HG03457 (cell line): ENCODE measurements around the gene NCBP1.
"Not testable (repeated sequence)": the region's sequence is repeated elsewhere in the genome, so short reads cannot be mapped to it uniquely, and the experiment has no call there.

Experiments
- ATAC-seq: cut with Tn5 transposase; IDR thresholded peaks from one replicate; pipeline ENCODE4 v1.9.1; 2021; ENCODE audit warnings: moderate number of reproducible peaks; ENCODE audit not compliant: unreplicated experiment

Gene NCBP1

DNA sequence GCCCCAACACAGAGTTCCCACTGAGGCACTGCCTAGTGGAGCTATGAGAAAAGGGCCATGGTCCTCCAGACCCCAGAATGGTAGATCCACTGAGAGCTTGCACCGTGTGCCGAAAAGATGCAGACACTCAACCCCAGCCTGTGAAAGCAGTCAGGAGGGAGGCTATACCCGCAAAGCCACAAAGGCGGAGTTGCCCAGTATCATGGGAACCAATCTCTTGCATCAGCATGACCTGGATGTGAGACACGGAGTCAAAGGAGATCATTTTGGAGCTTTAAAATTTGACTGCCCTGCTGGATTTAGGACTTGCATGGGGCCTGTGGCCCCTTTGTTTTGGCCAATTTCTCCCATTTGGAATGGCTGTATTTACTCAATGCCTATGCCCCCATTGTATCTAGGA is 11.1 kb upstream of the NCBP1 start:
- not testable (repeated sequence) for ATAC-seq

DNA sequence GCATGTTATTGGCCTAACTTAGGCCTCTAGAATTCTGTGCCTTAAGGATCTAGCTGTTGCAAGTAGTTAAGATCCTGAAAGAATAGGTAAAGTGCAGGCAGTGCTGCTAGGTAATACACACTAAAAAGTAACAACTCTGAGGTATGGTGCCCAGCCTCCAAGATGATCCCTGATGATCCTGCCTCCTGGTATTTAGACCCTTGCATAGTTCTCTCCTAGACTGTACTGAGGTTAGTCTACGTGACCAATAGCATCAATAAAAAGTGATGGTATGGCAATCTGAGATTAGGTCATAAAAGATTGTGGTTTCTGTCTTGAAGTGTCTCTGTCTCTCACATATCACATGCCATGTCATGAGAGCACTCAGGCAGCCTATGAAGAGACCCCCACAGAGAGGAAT is 9.7 kb upstream of the NCBP1 start:
- no peak for ATAC-seq

DNA sequence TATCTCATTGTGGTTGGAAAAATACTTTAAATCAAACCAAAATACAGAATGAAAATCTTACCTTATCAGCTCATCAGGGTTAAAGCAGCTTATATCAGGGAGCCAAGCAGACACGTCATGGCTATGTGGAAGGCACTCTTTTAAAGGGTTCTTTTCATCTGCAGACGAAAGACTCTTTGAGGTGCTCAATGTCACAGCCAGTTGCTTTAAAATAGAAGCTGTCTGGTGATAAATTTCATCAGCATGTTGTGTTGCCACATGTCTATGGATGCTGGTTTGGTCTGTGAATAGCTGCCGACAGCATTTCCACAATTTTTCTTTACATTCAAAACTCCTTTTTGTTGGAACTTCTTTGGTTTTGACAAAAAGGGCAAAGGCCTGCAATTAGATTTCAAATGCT is 8.0 kb upstream of the NCBP1 start:
- no peak for ATAC-seq

DNA sequence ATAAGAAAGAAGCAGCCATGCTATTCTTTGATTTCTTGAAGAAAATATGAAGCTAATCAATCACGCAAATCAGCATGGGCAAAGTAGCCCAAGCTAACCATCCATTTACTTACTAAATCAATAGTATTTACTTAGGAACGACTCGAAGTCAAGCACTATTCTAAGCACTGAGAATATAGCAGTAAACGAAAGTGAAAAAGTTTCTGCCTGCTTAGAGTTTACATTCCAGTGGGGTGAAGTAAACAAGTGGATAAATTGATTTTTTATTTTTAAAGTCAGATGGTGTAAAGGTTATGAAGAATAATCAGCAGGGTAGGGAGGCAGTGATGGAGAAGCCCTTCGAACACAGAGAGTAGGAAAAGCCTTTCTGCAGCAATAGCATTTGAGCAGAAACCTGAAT is 6.0 kb upstream of the NCBP1 start:
- no peak for ATAC-seq

DNA sequence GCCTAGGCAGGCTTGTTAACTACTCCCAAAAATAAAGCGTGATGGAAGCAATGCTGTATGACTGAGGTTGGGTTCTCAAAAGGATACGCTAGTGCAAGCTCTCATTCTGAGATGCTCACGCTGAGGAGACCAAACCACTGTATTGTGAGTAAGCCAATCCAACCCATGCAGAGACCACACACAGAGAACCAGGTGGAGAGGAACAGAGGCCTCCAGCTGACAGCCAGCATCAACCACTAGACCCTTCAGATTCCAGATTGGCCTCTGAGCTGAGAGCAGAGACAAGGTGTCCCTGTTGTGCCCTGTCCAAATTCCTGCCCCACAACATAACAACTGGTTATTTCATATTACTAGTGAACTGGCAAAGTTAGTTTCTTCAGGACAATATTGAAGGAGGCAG is 5.0 kb upstream of the NCBP1 start:
- no peak for ATAC-seq

DNA sequence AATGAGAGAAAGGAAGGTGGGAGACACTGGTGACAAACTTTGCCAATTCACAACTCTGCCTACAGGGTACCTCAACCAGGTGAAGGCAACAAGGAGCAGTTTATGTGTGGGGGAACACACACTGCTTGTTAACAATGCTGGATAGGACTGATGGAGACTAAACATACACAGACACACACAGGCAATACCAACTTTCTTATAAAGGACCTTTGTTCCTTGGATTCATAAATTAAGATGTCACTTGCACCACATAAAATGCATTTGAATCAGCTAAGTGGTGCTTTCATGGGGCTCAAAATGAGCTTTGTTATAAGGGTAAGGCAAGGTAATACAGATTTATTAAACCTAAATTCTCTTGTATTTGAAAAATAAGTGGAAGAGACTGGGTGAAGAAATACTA is 4.5 kb upstream of the NCBP1 start:
- ATAC-seq: no peak

DNA sequence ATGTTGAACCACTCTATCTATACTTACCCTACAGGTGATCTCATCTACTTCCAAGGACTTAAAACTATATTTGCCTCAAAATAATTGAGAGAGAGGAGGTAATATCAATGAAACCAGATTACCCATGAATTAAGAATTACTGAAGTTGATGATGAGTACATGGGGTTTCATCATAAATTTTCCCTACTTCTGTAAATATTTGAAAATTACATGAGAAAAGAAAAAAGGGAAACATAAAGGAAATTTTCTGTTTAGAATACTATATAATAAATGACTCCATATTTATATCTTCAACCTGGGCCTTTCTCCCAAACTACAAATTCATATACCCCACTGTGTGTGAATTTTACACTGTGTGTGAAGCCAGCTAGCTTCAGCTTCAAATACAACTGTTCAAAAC is 3.0 kb upstream of the NCBP1 start:
- ATAC-seq: no peak

DNA sequence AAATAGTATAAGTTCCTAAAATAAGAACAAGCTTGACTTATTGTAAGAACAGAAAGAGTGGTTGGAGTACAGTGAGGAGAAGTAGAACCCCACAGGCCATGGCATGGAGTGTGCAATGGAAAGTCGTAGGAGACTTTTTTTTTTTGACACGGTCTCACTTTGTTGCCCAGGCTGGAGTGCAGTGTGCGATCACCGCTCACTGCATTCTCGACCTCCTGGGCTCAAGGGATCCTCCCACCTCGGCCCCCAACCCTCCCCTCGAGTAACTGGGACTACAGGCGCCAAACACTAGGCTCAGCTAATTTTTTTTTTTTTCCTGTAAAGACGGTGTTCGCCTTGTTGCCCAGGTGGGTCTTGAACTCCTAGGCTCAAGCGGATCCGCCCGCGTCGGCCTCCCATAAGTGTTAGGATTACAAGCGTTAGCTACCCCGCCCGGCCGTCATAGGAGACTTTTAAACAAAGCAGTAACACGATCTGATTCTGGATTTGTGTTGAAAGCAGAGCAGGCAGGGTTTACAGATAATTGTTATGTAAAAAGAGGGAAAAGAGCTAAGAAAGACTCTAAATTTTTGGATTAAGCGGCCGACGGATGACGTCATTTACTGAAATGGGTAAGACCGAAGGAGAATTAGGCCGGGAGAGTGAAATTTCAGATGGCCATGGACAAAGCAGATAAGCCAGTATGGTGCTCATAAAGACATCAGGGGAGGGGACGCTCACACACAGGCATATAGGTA is 1.2 kb upstream of the NCBP1 start:
- peak; percentile 11 for ATAC-seq

DNA sequence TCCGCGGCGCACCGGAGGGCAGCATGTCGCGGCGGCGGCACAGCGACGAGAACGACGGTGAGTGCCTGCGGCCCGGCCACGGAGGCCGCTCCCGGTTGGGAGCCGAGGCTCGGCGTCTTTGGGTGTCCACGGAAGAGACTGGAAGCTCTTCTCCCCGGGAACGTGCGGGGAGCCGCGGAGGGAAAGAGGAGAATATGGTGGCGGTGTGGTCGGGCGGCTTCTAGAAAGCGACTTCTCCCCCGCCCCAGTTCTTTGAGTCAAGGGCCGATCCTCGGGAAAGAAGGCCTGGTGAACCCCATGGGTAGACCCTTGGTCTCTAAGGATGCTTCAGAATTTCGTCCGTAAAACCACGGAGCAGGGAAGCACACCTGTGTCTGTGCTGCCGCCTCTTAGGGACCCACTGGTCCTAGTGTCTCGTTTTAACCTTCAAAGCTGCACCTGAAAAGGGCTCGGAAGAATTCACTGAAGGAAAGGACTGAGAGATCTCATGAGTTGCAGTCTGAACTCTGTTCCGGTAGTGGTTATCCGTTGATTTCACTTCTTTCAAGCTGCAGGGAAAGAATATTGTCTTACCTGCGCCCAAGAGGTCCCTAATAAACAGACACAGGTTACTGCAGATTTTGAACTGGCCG is 354 bp downstream of the NCBP1 start:
- ATAC-seq: no peak

DNA sequence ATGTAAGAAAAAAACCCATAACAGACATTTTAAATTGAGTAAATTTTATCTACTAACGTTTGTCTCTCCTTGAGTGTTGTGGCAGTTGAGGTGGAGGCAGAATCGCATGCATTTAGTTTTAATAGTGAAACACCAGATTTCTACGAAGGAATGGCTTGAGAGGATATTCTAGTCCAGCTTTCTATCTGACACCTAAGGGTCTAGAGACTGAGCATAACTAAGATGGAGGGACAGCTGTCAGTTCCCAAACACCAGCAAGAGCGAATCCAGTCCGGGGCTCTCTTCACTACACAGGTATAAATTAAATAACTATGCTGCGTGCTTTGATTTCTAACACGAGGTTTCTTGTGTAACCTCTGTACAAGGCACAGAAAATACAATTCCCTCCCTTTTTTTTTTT is 1.4 kb downstream of the NCBP1 start:
- ATAC-seq: no peak

DNA sequence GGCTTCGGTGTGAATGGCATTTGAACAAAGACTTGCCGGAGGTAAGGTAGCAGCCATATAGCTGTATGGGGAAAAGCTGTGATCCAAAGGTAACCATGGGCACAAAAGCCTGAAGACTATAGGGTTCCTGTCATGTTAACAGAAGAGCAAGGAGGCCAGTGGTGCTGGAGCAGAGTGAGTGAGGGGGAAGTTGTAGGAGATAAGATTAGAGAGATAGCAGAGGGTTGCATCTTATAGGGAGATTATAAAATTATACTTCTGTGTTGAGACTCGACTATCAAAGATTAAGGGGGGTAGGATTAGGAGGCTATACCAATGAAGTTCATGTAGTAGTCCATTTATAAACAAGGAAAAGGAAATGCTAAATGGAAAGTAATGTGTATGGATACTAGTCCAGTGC is 3.3 kb downstream of the NCBP1 start:
- ATAC-seq: no peak

DNA sequence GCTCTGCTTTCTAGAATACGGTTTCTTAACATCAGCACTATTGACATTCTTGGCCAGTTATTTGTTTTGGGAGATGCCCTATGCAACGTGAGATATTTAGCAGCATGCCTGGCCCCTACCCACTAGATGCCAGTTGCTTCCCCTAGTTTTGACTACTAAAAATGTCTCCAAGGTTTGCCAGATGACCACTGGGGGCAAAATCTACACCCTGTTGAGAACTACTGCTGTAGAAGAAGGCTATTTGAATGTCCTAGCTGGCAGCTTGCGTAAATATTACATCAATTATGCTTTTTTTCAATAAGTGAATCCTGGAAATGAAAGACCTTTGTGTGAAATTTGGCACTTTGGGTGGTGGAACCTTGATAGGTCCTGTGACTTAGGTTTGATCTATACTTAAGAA is 5.0 kb downstream of the NCBP1 start:
- no peak for ATAC-seq

DNA sequence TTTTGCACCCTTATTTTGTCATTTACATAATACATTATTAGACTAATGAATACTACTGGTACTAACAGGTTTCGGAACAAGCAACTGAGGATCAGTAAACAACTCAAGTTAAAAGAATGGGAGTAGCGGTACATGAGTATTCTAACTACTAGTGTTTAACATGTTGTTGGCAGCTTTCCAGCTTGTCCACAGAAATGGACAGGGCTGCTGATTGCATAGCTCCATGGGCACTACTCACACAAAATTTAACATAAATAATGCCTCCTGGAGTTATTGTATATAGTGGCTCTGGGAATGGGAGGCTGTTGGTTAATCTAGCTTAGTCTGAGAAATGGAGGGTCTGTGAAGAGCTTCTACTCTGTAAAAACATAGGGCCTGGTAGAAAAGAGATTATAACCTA is 6.7 kb downstream of the NCBP1 start:
- no peak for ATAC-seq

DNA sequence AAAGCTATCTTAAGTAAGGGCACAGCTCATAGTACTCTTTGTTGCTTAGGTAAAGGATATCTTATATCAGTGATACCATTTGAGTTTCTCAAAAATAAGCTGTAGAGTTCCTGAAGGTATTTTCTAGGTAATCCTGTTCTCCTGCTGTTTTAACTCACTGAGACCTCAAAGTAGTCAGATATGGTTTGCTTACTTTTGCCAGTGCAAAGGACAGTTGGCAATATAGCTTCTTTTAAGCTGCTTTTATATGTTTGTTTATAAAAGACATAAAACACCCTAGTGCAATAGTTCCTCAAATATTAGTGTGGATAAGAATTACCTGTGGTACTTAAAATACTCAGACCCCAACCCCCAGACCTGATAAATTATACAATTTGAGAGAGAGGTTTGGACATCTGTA is 12.1 kb downstream of the NCBP1 start:
- no peak for ATAC-seq

DNA sequence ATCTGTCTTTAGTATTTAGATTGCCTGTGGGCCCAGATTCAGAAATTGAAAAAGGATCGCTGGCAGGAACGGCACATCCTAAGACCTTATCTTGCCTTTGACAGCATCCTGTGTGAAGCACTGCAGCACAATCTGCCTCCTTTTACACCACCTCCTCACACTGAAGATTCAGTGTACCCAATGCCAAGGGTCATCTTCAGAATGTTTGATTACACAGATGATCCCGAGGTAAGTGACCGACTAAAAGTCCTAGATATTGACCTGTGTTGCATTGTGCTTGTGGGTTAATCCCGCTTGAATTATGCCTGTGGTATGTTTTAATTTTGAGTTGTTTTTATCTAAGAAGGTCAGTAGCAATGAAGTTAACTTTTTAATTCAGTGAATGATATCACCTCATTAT is 14.4 kb downstream of the NCBP1 start:
- ATAC-seq: no peak

DNA sequence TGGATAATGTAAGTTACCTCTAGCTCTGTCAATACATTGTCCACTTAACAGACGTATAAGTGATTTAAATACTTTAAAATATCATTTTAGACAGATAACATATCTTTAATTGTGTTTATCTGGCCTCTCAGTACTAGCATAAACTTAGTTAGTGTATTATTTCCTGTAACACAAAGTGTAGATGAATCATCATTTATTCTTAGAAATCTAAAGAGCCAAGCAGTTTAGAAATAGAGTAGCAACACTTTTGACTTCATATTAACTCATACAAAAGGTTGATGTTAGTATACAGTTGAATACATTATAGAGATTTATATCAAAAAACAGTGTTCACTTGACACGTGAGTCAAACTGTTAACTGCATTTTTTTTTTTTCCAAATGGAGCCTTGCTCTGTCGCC is 18.0 kb downstream of the NCBP1 start:
- ATAC-seq: no peak

DNA sequence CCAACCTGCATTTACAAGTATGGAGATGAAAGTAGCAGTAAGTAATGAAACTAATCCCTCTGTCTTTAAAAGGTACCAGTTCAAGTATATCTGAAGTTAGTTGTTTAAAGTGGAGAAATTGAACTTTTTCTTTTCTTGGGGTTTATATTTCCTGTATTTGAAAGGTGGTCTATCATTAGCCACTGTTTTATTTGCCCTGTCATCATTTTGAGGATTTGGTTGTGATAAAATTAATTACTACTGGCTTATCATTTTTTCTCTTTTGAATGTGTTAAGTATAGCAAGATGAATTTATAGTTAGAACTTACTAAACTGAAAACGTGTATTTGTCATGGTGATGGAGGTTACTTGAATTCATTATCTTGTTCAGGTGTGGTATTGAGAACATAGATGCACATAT is 25.1 kb downstream of the NCBP1 start:
- ATAC-seq: no peak

DNA sequence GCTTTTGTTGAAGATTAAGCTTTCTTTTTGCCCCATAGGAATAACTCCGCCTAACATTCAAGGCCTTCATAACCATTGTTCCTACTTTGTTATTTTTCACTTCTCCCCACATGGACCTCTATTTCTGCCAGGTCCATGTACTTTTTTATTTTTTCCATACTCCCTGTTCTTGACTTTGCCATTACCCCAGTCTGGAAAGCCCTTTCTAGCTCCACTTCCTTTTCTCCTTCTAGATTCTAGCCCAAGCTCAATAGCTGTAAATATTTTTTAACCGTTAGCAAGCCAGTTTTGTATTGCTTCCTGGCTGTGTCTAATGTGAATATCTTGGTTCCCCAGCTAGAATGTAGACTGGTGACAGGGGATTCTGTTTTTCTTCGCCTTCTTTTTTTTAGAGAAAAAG is 26.1 kb downstream of the NCBP1 start:
- ATAC-seq: no peak

DNA sequence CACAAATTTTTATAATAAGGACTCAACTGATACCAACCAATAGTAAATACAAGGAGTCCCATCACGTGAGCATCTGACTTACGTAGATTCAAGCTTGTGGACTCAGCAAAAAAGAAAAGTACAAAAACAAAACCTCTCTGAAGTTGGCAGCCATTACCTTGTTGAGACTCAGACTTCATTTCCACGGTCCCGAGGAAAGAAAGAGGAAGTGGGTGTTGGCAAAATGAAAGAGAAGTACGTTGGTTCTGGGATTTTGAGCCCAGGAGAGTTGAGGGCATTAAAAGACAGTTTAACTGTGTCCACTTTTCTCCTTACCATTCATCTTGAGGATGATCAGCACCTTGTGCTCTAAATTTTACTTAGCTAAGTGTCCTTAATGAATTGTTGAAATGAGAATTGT is 26.7 kb downstream of the NCBP1 start:
- ATAC-seq: no peak

DNA sequence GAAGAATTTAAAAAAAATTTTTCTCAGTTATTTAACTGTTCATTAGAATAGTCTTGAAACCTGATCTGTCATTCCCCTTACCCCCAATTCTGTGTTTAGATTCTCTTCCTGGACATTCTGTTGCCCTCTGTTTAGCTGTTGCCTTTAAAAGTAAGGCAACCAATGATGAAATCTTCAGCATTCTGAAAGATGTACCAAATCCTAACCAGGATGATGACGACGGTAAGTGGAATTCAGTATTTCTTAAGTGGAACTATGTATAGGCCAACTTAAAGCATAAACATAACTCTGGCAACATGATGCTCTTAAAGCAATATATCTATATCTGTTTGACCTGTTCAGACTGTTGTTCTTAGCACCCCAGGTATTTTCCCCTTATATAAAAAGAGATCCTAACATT is 27.2 kb downstream of the NCBP1 start:
- ATAC-seq: no peak

DNA sequence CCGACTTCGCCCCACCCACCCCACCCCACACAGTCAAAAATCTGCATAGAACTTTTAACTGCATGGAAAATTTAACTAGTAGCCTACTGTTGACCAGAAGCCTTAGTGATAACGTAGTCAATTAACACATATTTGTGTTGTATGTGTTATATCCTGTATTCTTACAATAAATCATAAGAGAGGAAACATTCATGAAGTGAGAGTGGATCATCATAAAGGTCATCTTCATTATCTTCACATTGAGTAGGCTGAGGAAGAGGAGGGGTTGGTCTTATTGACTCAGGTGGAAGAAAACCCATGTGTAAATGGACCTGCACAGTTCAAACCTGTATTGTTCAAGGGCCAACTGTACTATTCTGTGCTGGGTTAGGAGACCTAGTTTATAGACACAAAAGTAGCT is 32.1 kb downstream of the NCBP1 start:
- no peak for ATAC-seq

DNA sequence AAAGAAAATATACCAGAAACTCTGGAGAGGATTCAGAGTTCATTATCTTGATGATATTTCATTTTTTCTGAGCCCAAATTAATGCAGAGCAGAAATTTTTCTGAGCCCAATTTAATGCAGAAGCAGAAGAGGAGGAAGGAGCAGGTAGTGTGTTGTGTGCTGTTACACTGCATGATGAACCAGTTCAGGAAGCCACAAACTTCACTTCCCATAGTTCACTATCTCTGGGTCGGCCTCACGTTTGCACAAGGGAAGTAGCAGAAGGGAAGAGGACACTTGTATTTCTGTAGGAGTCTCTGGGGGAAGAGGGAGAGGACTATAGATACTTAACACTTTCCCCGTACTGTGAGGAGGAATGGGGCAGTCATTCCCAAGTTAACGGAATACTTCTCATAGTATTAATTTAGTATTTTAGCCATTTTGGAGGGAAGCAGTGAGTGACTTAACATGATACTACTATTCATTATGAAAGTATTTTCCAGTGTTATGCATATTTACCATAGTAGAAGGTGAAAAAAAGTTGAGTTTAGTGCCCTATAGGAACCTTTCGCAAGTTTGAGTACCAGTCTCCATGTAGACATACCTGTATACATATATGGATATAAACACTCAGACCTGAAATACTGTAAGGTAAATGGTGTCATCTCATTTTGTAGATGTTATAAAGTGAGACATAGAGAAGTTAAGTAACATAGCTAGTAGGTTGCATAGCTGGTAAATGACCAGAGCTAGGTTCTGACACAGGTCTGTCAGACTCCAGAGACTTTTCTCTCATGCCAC is 33.5 kb downstream of the NCBP1 start:
- ATAC-seq: no peak
